Hair follicle dermal papilla cell (primary cell): ENCODE results near the gene CD52. TPM values are rescaled to one million over a fixed set of nuclear protein-coding genes. Genes with fewer than 3 reads are reported as not detected.

Source experiments
- total RNA-seq: library from RNA; depleted of rRNA; stranded (reverse); fragments of >200 nt; gene quantifications from 2 replicates; pipeline ENCODE4 v1.2.3, GENCODE V29; 2012

CD52 gene
- not detected in 2 replicates for total RNA-seq

DNA sequence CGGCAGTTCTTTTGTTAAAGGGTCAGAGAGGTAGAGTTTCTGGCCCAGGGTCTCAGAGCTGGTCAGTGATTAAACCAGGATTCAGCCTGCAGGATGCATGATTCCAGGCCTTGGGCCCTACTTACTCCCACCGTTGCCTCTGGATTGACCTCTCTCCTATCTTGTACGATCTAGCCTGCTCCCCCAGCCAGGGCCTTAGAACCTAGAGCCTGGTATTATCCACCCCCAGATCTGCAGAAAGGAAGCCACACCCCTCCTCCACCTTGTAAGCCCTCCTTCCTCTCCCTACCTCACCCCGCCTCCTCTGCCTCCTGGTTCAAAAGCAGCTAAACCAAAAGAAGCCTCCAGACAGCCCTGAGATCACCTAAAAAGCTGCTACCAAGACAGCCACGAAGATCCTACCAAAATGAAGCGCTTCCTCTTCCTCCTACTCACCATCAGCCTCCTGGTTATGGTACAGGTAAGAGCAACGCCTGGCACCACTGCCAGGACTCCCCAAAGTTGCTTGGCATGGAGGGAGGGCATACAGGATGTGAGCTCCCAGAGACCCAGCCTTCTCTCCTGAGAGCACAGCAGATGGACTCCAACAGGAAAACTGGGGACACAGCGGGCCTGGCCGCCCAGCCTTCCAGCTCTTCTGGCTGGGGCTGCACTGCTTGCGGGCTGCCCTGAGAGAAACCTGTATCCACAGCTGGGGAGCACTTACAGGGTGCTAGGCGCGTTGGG, at the start of gene CD52:
Gene CD52 (plus strand): TSS at position 347 of the 726 bp plus-strand sequence. CDS start 60 bp downstream, at position 407.

GRCh38 chr1:26279456-26280332, 38.1 kb upstream of the CD52 start, which contains the start of gene SH3BGRL3:
Gene SH3BGRL3 (plus strand): TSS chr1:26280086. CDS start chr1:26280156, 70 bp downstream.

GRCh38 chr1:26306290-26307229, 11.2 kb upstream of the CD52 start, which contains the start of gene UBXN11:
Gene UBXN11 (minus strand): TSS chr1:26306636. CDS start chr1:26302883, 3,753 bp downstream.

DNA sequence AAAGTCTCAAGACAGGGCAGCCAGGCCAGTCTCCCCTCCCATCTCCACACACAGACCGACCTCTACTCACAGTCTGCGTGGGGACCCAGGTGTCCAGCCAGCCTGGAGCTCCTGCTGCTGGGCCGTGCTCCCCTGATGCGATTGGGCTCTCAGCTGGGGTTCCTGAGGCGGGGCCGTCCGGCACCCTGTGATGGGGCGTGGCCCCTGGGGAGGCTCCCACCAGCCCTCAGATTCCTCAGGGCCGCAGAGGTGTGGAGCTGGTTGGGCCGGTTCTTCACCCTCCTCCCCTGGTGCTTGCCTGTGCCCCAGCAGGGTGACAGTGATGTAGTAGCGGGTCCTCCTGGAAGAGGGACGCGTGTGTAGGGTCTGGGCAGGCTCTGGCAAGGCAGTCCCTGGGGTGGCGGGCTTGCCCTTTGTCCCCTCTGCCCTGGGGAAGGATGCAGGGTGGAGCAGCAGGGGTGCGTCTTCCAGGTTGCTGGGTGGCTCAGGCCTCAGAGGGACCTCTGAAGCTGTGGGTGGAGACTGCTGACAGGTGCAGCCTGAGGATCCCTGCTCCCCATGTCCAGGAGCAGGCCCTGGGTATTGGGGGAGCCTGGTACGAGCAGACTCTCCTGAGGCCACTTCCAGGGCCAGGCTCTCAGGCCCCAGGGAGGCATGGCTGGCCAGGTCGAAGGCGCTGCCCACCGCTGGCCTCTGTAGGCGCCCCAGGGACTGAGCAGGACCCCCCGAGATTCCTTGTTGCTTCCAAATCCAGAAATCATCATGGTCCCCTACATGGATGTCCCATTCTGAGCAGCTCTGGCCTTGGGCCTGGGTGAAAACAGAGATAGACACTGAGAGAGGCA, 36.4 kb downstream of the CD52 start, which contains the start of gene CRYBG2:
Gene CRYBG2 (minus strand): TSS at position 155 of the 845 bp plus-strand sequence. CDS start 7,473 bp downstream, outside the sequence.

Other genes with a start within 250 kb of the CD52 start
- gene PDIK1L, start 206.1 kb upstream of the CD52 start, total RNA-seq, result 4.1 and 6.5 TPM in 2 replicates
- not detected in 2 replicates for gene FAM110D, start 158.9 kb upstream of the CD52 start, total RNA-seq
- not detected in 2 replicates for gene C1orf232, start 149.0 kb upstream of the CD52 start, total RNA-seq
- gene ZNF593, start 148.1 kb upstream of the CD52 start, total RNA-seq, result 18.2 and 19.1 TPM in 2 replicates
- not detected in 2 replicates for gene ZNF593OS, start 146.1 kb upstream of the CD52 start, total RNA-seq
- not detected in 2 replicates for gene CNKSR1, start 140.5 kb upstream of the CD52 start, total RNA-seq
- not detected in 2 replicates for gene CATSPER4, start 127.4 kb upstream of the CD52 start, total RNA-seq
- gene CEP85, start 83.8 kb upstream of the CD52 start, total RNA-seq, result 6.0 and 8.4 TPM in 2 replicates
- gene SH3BGRL3, start 37.9 kb upstream of the CD52 start, total RNA-seq, result 18.7 and 25.0 TPM in 2 replicates
- 3.6 and 5.7 TPM in 2 replicates for gene UBXN11, start 11.3 kb upstream of the CD52 start, total RNA-seq
- gene CRYBG2, start 36.2 kb downstream of the CD52 start, total RNA-seq, result not detected in 2 replicates
- not detected in 2 replicates for gene ZNF683, start 54.8 kb downstream of the CD52 start, total RNA-seq
- not detected in 2 replicates for gene LIN28A, start 92.9 kb downstream of the CD52 start, total RNA-seq
- gene DHDDS, start 114.4 kb downstream of the CD52 start, total RNA-seq, result 76.9 and 79.8 TPM in 2 replicates
- 108 and 149 TPM in 2 replicates for gene HMGN2, start 154.5 kb downstream of the CD52 start, total RNA-seq
- 6.2 and 6.4 TPM in 2 replicates for gene RPS6KA1, start 211.8 kb downstream of the CD52 start, total RNA-seq